SK-N-MC (cell line): ENCODE results near the gene CALD1.
A peak's percentile ranks its signal among the peaks of the same experiment; 100 is the strongest.

Experiments
- DNase-seq: peaks from one replicate; pipeline ENCODE4 v3.0.0-alpha.2; 2011; ENCODE audit warnings: low read depth, low spot score
- H3K27ac ChIP-seq: fragments of 200-600 bp; sonication (generic); 2 replicates; pipeline ENCODE4 v1.5.1; 2016; ENCODE audit warnings: mixed run types
- H3K36me3 ChIP-seq: fragments of 200-600 bp; sonication (generic); 2 replicates; pipeline ENCODE4 v1.6.1; 2017; ENCODE audit warnings: antibody characterized with exemption, low read length, mixed read lengths; ENCODE audit not compliant: insufficient read depth
- H3K4me3 ChIP-seq: fragments of 200-600 bp; sonication (generic); 2 replicates; pipeline ENCODE4 v1.5.1; 2016
- H3K9ac ChIP-seq: fragments of 200-600 bp; sonication (generic); 2 replicates; pipeline ENCODE4 v1.8.0; 2017; ENCODE audit warnings: mixed run types, mixed read lengths; ENCODE audit not compliant: insufficient read length
- H3K9me3 ChIP-seq: fragments of 200-600 bp; sonication (generic); 2 replicates; pipeline ENCODE4 v1.6.1; 2017; ENCODE audit warnings: low read depth, mild to moderate bottlenecking, antibody characterized with exemption, low read length, moderate library complexity, mixed read lengths
- EZH2 ChIP-seq: fragments of 200-600 bp; sonication (generic); IDR thresholded peaks from one replicate; pipeline ENCODE4 v1.6.1; 2017; ENCODE audit warnings: antibody characterized with exemption
- FOXP2 ChIP-seq: optimal IDR thresholded peaks from 2 replicates; pipeline ENCODE3; 2011; ENCODE audit warnings: mild to moderate bottlenecking, moderate library complexity; ENCODE audit not compliant: insufficient read depth; ENCODE audit errors: extremely low read length, control extremely low read depth
- POLR2AphosphoS5 ChIP-seq: IDR thresholded peaks from 2 replicates; pipeline ENCODE4 v1.6.1; 2012; ENCODE audit warnings: mild to moderate bottlenecking, low read depth, low read length, borderline replicate concordance

Gene CALD1

GRCh38 chr7:134916171-134916883, 136.9 kb downstream of the CALD1 start:
- Histone ChIP-seq H3K36me3 (no peaks in the 10 kb centered on the region), H3K27ac (no peak overlapping the region), H3K9me3 (no peaks in the 10 kb centered on the region), H3K4me3 (no peak overlapping the region), H3K9ac (no peak overlapping the region)
- no peak for TF ChIP-seq EZH2
- peak; percentile 55; the same call in 1 of the 2 replicates for TF ChIP-seq POLR2AphosphoS5
- peak; percentile 52 for DNase-seq

GRCh38 chr7:134919240-134919641, 139.8 kb downstream of the CALD1 start:
- Histone ChIP-seq H3K36me3 (no peaks in the 10 kb centered on the region), H3K9me3 (no peaks in the 10 kb centered on the region), H3K4me3 (no peak overlapping the region), H3K9ac (no peak overlapping the region), H3K27ac (no peak overlapping the region)
- TF ChIP-seq EZH2 (no peak), FOXP2 (no peak), POLR2AphosphoS5 (no peak)
- DNase-seq, result no peak

- H3K27ac ChIP-seq, result no peak overlapping the region
- H3K4me3 ChIP-seq, result no peak overlapping the region
- peak; percentile 16 for DNase-seq
- H3K9me3 ChIP-seq, result no peaks in the 10 kb centered on the region
- H3K36me3 ChIP-seq, result no peaks in the 10 kb centered on the region
- TF ChIP-seq POLR2AphosphoS5 (no peak), FOXP2 (no peak), EZH2 (no peak)
- H3K9ac ChIP-seq, result no peak overlapping the region
Observed at GRCh38 chr7:134920026-134920753, 140.8 kb downstream of the CALD1 start.

GRCh38 chr7:134922720-134923704, 143.6 kb downstream of the CALD1 start:
- no peak for DNase-seq
- H3K9ac ChIP-seq, result no peak overlapping the region
- no peaks in the 10 kb centered on the region for H3K36me3 ChIP-seq
- no peaks in the 10 kb centered on the region for H3K9me3 ChIP-seq
- H3K4me3 ChIP-seq, result no peak overlapping the region
- H3K27ac ChIP-seq, result no peak overlapping the region
- TF ChIP-seq EZH2, result no peak
- TF ChIP-seq FOXP2, result no peak
- no peak for TF ChIP-seq POLR2AphosphoS5

GRCh38 chr7:134925766-134926165, 146.3 kb downstream of the CALD1 start:
- H3K9ac ChIP-seq, result no peak overlapping the region
- no peak overlapping the region for H3K4me3 ChIP-seq
- H3K9me3 ChIP-seq, result no peaks in the 10 kb centered on the region
- no peak overlapping the region for H3K27ac ChIP-seq
- DNase-seq, result no peak
- H3K36me3 ChIP-seq, result no peaks in the 10 kb centered on the region
- TF ChIP-seq EZH2, result no peak
- no peak for TF ChIP-seq FOXP2
- TF ChIP-seq POLR2AphosphoS5, result no peak

GRCh38 chr7:134926396-134926795, 147.0 kb downstream of the CALD1 start:
- no peak for DNase-seq
- no peaks in the 10 kb centered on the region for H3K9me3 ChIP-seq
- H3K9ac ChIP-seq, result no peak overlapping the region
- no peak for TF ChIP-seq POLR2AphosphoS5
- TF ChIP-seq EZH2, result no peak
- no peak for TF ChIP-seq FOXP2
- H3K27ac ChIP-seq, result no peak overlapping the region
- no peak overlapping the region for H3K4me3 ChIP-seq
- no peaks in the 10 kb centered on the region for H3K36me3 ChIP-seq

GRCh38 chr7:134927076-134927475, 147.6 kb downstream of the CALD1 start:
- no peaks in the 10 kb centered on the region for H3K9me3 ChIP-seq

GRCh38 chr7:134927723-134928122, 148.3 kb downstream of the CALD1 start:
- DNase-seq, result no peak
- Histone ChIP-seq H3K27ac (no peak overlapping the region), H3K9ac (no peak overlapping the region), H3K4me3 (no peak overlapping the region), H3K36me3 (no peaks in the 10 kb centered on the region), H3K9me3 (no peaks in the 10 kb centered on the region)
- no peak for TF ChIP-seq POLR2AphosphoS5
- TF ChIP-seq FOXP2, result no peak
- no peak for TF ChIP-seq EZH2

More at GRCh38 chr7:134927076-134927475, 147.6 kb downstream of the CALD1 start:
- Histone ChIP-seq H3K9ac (no peak overlapping the region), H3K27ac (no peak overlapping the region), H3K4me3 (no peak overlapping the region), H3K36me3 (no peaks in the 10 kb centered on the region)
- DNase-seq, result no peak
- TF ChIP-seq EZH2, result no peak
- TF ChIP-seq POLR2AphosphoS5, result no peak
- TF ChIP-seq FOXP2, result no peak

- Histone ChIP-seq H3K9ac (no peak overlapping the region), H3K4me3 (no peak overlapping the region), H3K27ac (no peak overlapping the region), H3K9me3 (no peaks in the 10 kb centered on the region), H3K36me3 (no peaks in the 10 kb centered on the region)
- TF ChIP-seq FOXP2 (no peak), EZH2 (no peak), POLR2AphosphoS5 (no peak)
- no peak for DNase-seq
Observed at GRCh38 chr7:134928554-134928953, 149.1 kb downstream of the CALD1 start.
